HepG2 (cell line): ENCODE measurements around the gene PHF19. TPM values are rescaled to one million over a fixed set of nuclear protein-coding genes. Genes with fewer than 3 reads are reported as not detected.

Experiments used
- ATAC-seq: fragments of 200-7000 bp; cut with Tn5 transposase; 3 replicates; pipeline ENCODE4 v1.9.1; 2020; ENCODE audit warnings: mild to moderate bottlenecking, moderate library complexity
- BruUV-seq: library from RNA; stranded (reverse); fragments of 400-500 nt; replicated peaks from 2 replicates; lab custom pipeline; 2021; lab: Mats Ljungman, UMichigan
- CTCF ChIA-PET: fragments of 300-600 bp; formaldehyde crosslinking; extraction: SDS; loops from one replicate; lab custom pipeline; 2021; ENCODE audit warnings: low total read pairs, inconsistent platforms, low intra/inter-chr PET ratio; lab: Yijun Ruan, JAX
- POLR2A ChIA-PET: fragments of 350-600 bp; sonication (Branson Sonifier 250); formaldehyde crosslinking; loops from one replicate; lab custom pipeline; 2020; ENCODE audit warnings: antibody characterized with exemption, inconsistent platforms; lab: Yijun Ruan, JAX
- DNase-seq: peaks from one replicate; pipeline ENCODE4 v3.0.0-alpha.2; 2015; ENCODE audit warnings: low spot score
- FAIRE-seq: peaks from 3 replicates; lab custom pipeline; 2011; peaks lifted over from hg19 to GRCh38; lab: Jason Lieb, UNC
- H2AFZ ChIP-seq: one replicate; pipeline ENCODE4 v1.6.1; 2011; ENCODE audit warnings: low read length, inconsistent platforms
- H3K27ac ChIP-seq: fragments of 300-600 bp; 3 replicates; pipeline ENCODE4 v1.8.0; 2011; ENCODE audit warnings: mixed run types, mild to moderate bottlenecking, mixed read lengths, low read length, inconsistent platforms; ENCODE audit not compliant: insufficient read depth; ENCODE audit errors: extremely low read length
- H3K27me3 ChIP-seq, 2 experiments: fragments of 200-600 bp in 1 of 2; 2 replicates in 1 of 2; 3 replicates in 1 of 2; pipeline versions ENCODE4 v1.6.0 to v1.8.0; 2011; ENCODE audit warnings: low read length in 2 of 2, mild to moderate bottlenecking in 2 of 2, moderate library complexity in 2 of 2, inconsistent platforms in 1 of 2; ENCODE audit not compliant: insufficient read depth in 2 of 2, control insufficient read depth in 1 of 2
- H3K36me3 ChIP-seq, 2 experiments: fragments of 200-600 bp in 1 of 2; replicated peaks in 1 of 2; 2 replicates in 1 of 2; 3 replicates in 1 of 2; pipeline versions ENCODE4 v1.5.1 to v1.8.0; 2011; ENCODE audit warnings: low read length in 2 of 2, inconsistent platforms in 1 of 2; ENCODE audit not compliant: insufficient read depth in 2 of 2, control insufficient read depth in 1 of 2
- H3K4me1 ChIP-seq: 2 replicates; pipeline ENCODE4 v1.5.1; 2012; ENCODE audit warnings: low read length, inconsistent platforms; ENCODE audit not compliant: insufficient read depth
- H3K4me2 ChIP-seq: 2 replicates; pipeline ENCODE4 v1.6.0; 2011; ENCODE audit warnings: low read depth, low read length, inconsistent platforms
- H3K4me3 ChIP-seq, 3 experiments: fragments of 200-600 bp in 1 of 3; sonication (generic), shearing (Covaris generic) in 1 of 3; replicated peaks in 1 of 3; 2 replicates each; pipeline ENCODE4 v1.5.1; 2011 to 2016; ENCODE audit warnings: low read length in 3 of 3, inconsistent platforms in 2 of 3, low read depth in 2 of 3, mild to moderate bottlenecking in 2 of 3, control low read depth in 1 of 3, mixed read lengths in 1 of 3; ENCODE audit not compliant: insufficient read depth in 1 of 3
- H3K79me2 ChIP-seq: one replicate; pipeline ENCODE4 v1.6.1; 2011; ENCODE audit warnings: low read length, inconsistent platforms; ENCODE audit not compliant: insufficient read depth
- H3K9ac ChIP-seq: 2 replicates; pipeline ENCODE4 v1.6.0; 2011; ENCODE audit warnings: mild to moderate bottlenecking, low read depth, low read length, inconsistent platforms; ENCODE audit not compliant: insufficient read depth
- H3K9me3 ChIP-seq: 2 replicates; pipeline ENCODE4 v1.5.1; 2012; ENCODE audit warnings: mild to moderate bottlenecking, low read length
- H4K20me1 ChIP-seq: 2 replicates; pipeline ENCODE4 v1.6.0; 2011; ENCODE audit warnings: inconsistent platforms, mild to moderate bottlenecking, low read length, moderate library complexity; ENCODE audit not compliant: insufficient read depth
- CBX5 ChIP-seq: sonication (generic); formaldehyde crosslinking; IDR thresholded peaks from 2 replicates; pipeline ENCODE4 v1.4.0; 2020; ENCODE audit warnings: missing genetic modification reagents, borderline replicate concordance
- ERF ChIP-seq: IDR thresholded peaks from 2 replicates; pipeline ENCODE4 v1.6.1; 2018; ENCODE audit warnings: missing biosample characterization, missing genetic modification reagents
- NFE2 ChIP-seq: sonication (generic); formaldehyde crosslinking; IDR thresholded peaks from 2 replicates; pipeline ENCODE4 v1.4.0; 2020; ENCODE audit warnings: missing genetic modification reagents
- RCOR2 ChIP-seq: IDR thresholded peaks from 2 replicates; pipeline ENCODE4 v1.6.1; 2016; ENCODE audit warnings: missing biosample characterization, missing genetic modification reagents
- RFX1 ChIP-seq: fragments of 450-650 bp; IDR thresholded peaks from 2 replicates; pipeline ENCODE4 v1.6.1; 2017
- SETDB1 ChIP-seq: sonication (generic); formaldehyde crosslinking; IDR thresholded peaks from 2 replicates; pipeline ENCODE4 v1.5.1; 2020; ENCODE audit warnings: missing genetic modification reagents, mild to moderate bottlenecking, borderline replicate concordance
- ZNF180 ChIP-seq: sonication (generic); formaldehyde crosslinking; IDR thresholded peaks from 2 replicates; pipeline ENCODE4 v1.4.0; 2020; ENCODE audit warnings: low read depth, missing genetic modification reagents, borderline replicate concordance
- WGBS: methylation state at CpG from one replicate; pipeline ENCODE4 v1.1.6; 2017; ENCODE audit warnings: low lambda C conversion rate; 5-methylcytosine and 5-hydroxymethylcytosine counted together
- in situ Hi-C: cut with HindIII; loops from 2 replicates; pipeline ENCODE4 v1.10.0; 2017; ENCODE audit warnings: low pct_unique_long_range_greater_than_20kb; ENCODE audit not compliant: extremely low pct_ligation_motif_present
- intact Hi-C: fragments of 100-400 bp; cut with micrococcal nuclease; formaldehyde crosslinking; loops from one replicate; pipeline ENCODE4 v1.10.0; 2022; ENCODE audit not compliant: unreplicated experiment
- polyA plus RNA-seq, 8 experiments: library from polyadenylated mRNA; depleted of rRNA in 3 of 8; stranded (reverse) in 7 of 8; unstranded in 1 of 8; fragments of >200 nt; fragmentation: Illumina TruSeq in 4 of 8; extraction: Trizol in 4 of 8; gene quantifications; 2 replicates each; pipeline versions ENCODE4 v1.2.1 to v1.2.3, GENCODE V29; 2011 to 2016; ENCODE audit warnings: low read depth in 4 of 8, missing spikeins in 1 of 8, mixed read lengths in 1 of 8; ENCODE audit not compliant: insufficient read depth in 1 of 8
- total RNA-seq, 5 experiments: library from RNA; depleted of rRNA; stranded (reverse); fragments of >200 nt; fragmentation: Illumina TruSeq; extraction: Trizol; gene quantifications; 2 replicates each; pipeline ENCODE4 v1.2.3, GENCODE V29; 2016; ENCODE audit warnings: low read depth in 1 of 5
- TF ChIP-seq, protein P1 (sequence below): IDR thresholded peaks from 2 replicates; pipeline ENCODE4 v1.6.1; 2016; ENCODE audit warnings: low read depth, missing genetic modification reagents, missing compliant biosample characterization
- TF ChIP-seq, protein P2 (sequence below): sonication (generic); formaldehyde crosslinking; IDR thresholded peaks from 2 replicates; pipeline ENCODE4 v1.9.0; 2021; ENCODE audit warnings: missing genetic modification reagents, mild to moderate bottlenecking, borderline replicate concordance
- TF ChIP-seq, protein P3 (sequence below): sonication (generic); formaldehyde crosslinking; IDR thresholded peaks from 2 replicates; pipeline ENCODE4 v1.4.0; 2020; ENCODE audit warnings: mild to moderate bottlenecking, missing genetic modification reagents

PHF19 gene
- total and polyA plus RNA-seq, 2 of the 13 experiments (the other 11 are each of a cell fraction or from before 2014, with no cell fraction given) = 29.7 to 41.3 TPM

DNA sequence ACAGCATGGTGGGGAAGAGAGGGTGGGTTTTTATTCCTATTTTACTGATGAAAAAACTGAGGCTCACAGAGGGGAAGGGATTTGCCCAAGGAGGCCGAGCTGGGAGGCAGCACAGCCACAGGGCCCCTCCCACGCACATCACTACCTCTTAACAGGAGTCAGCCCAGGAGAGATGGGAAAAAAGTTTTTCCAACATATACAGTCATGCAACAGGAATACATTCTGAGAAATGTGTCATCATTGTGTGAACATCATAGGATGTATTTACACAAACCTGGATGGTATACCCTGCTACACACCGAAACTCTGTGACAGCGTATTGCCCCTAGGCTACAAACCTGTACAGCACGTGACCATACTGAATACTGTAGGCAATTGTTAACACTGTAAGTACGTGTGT, 38.0 kb upstream of the PHF19 start:
- no peaks in the 10 kb centered on the region for H3K79me2 ChIP-seq
- DNase-seq (no peak), FAIRE-seq (no peak), ATAC-seq (no peak)
- no peaks in the 10 kb centered on the region for H3K27me3 ChIP-seq
- ChIA-PET POLR2A (no interaction called here), CTCF (no interaction called here)
- H3K4me3 ChIP-seq = no peak overlapping the region
- no peaks in the 10 kb centered on the region for H3K36me3 ChIP-seq
- no TSS peak for BruUV-seq
- H3K27ac ChIP-seq = no peak overlapping the region
- no peaks in the 10 kb centered on the region for H4K20me1 ChIP-seq
- H3K4me1 ChIP-seq = peaks cover 22% of the 10 kb centered on the region
- no peak overlapping the region for H3K4me2 ChIP-seq
- WGBS = 59% methylated on average over 6 of the region's 6 CpGs
- no peak overlapping the region for H3K9ac ChIP-seq
- H3K9me3 ChIP-seq = no peaks in the 10 kb centered on the region
- intact Hi-C loops = no loop called here
- H2AFZ ChIP-seq = no peak overlapping the region
- in situ Hi-C loops = no loop called here
- TF ChIP-seq ZNF180 (no peak), SETDB1 (CRISPR knock-in tag) (no peak), CBX5 (CRISPR knock-in tag) (no peak), RFX1 (no peak), RCOR2 (CRISPR knock-in tag) (no peak), NFE2 (CRISPR knock-in tag) (no peak), ERF (CRISPR knock-in tag) (no peak)
- TF ChIP-seq, protein P1, sequence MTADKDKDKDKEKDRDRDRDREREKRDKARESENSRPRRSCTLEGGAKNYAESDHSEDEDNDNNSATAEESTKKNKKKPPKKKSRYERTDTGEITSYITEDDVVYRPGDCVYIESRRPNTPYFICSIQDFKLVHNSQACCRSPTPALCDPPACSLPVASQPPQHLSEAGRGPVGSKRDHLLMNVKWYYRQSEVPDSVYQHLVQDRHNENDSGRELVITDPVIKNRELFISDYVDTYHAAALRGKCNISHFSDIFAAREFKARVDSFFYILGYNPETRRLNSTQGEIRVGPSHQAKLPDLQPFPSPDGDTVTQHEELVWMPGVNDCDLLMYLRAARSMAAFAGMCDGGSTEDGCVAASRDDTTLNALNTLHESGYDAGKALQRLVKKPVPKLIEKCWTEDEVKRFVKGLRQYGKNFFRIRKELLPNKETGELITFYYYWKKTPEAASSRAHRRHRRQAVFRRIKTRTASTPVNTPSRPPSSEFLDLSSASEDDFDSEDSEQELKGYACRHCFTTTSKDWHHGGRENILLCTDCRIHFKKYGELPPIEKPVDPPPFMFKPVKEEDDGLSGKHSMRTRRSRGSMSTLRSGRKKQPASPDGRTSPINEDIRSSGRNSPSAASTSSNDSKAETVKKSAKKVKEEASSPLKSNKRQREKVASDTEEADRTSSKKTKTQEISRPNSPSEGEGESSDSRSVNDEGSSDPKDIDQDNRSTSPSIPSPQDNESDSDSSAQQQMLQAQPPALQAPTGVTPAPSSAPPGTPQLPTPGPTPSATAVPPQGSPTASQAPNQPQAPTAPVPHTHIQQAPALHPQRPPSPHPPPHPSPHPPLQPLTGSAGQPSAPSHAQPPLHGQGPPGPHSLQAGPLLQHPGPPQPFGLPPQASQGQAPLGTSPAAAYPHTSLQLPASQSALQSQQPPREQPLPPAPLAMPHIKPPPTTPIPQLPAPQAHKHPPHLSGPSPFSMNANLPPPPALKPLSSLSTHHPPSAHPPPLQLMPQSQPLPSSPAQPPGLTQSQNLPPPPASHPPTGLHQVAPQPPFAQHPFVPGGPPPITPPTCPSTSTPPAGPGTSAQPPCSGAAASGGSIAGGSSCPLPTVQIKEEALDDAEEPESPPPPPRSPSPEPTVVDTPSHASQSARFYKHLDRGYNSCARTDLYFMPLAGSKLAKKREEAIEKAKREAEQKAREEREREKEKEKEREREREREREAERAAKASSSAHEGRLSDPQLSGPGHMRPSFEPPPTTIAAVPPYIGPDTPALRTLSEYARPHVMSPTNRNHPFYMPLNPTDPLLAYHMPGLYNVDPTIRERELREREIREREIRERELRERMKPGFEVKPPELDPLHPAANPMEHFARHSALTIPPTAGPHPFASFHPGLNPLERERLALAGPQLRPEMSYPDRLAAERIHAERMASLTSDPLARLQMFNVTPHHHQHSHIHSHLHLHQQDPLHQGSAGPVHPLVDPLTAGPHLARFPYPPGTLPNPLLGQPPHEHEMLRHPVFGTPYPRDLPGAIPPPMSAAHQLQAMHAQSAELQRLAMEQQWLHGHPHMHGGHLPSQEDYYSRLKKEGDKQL = no peak
- TF ChIP-seq, protein P2, sequence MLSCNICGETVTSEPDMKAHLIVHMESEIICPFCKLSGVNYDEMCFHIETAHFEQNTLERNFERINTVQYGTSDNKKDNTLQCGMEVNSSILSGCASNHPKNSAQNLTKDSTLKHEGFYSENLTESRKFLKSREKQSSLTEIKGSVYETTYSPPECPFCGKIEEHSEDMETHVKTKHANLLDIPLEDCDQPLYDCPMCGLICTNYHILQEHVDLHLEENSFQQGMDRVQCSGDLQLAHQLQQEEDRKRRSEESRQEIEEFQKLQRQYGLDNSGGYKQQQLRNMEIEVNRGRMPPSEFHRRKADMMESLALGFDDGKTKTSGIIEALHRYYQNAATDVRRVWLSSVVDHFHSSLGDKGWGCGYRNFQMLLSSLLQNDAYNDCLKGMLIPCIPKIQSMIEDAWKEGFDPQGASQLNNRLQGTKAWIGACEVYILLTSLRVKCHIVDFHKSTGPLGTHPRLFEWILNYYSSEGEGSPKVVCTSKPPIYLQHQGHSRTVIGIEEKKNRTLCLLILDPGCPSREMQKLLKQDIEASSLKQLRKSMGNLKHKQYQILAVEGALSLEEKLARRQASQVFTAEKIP (CRISPR knock-in tag) = no peak
- TF ChIP-seq, protein P3, sequence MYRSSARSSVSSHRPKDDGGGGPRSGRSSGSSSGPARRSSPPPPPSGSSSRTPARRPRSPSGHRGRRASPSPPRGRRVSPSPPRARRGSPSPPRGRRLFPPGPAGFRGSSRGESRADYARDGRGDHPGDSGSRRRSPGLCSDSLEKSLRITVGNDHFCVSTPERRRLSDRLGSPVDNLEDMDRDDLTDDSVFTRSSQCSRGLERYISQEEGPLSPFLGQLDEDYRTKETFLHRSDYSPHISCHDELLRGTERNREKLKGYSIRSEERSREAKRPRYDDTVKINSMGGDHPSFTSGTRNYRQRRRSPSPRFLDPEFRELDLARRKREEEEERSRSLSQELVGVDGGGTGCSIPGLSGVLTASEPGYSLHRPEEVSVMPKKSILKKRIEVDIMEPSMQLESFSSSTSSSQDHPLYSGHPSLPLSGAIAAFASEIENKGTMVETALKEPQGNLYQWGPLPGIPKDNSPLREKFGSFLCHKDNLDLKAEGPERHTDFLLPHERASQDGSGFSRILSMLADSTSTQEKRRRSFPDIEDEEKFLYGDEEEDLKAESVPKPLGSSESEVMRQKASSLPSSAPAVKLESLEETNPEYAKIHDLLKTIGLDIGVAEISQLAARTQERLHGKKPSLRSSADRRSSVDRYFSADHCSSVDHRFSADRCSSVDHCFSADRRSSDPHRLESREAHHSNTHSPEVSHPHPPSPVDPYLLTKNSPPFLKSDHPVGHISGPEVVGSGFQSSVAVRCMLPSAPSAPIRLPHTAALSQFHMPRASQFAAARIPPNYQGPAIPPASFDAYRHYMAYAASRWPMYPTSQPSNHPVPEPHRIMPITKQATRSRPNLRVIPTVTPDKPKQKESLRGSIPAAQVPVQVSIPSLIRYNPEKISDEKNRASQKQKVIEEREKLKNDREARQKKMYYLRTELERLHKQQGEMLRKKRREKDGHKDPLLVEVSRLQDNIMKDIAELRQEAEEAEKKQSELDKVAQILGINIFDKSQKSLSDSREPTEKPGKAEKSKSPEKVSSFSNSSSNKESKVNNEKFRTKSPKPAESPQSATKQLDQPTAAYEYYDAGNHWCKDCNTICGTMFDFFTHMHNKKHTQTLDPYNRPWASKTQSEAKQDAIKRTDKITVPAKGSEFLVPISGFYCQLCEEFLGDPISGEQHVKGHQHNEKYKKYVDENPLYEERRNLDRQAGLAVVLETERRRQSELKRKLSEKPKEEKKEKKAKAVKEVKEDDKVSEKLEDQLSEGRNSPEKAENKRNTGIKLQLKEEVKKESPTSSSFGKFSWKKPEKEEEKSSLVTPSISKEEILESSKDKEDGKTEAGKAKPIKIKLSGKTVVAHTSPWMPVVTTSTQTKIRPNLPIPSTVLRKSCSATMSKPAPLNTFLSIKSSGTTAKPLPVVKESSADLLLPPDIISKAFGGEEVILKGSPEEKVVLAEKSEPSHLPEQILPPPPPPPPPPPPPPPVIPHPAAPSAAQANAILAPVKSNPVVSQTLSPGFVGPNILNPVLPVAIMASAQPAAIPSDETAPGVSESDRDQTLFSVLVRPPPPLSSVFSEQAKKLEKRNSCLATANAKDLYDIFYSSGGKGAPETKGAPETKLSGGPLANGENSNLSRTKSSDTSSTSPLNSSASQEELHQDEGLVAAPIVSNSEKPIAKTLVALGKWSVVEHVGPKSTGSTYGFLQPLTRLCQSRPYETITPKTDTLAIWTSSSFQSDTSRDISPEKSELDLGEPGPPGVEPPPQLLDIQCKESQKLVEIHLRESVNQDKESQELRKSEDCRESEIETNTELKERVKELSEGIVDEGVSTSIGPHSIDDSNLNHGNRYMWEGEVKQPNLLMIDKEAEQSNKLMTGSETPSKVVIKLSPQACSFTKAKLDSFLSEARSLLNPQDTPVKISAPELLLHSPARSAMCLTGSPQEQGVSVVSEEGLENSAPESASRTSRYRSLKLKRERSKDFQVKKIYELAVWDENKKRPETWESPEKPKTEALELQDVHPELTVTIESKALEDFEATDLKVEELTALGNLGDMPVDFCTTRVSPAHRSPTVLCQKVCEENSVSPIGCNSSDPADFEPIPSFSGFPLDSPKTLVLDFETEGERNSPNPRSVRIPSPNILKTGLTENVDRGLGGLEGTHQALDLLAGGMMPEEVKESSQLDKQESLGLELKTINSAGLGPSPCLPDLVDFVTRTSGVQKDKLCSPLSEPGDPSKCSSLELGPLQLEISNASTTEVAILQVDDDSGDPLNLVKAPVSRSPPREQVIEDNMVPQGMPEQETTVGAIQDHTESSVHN = no peak
